Aorta (tissue), 5 donors: Measurements from ENCODE around the gene FITM1. TPM values are rescaled to one million over a fixed set of nuclear protein-coding genes. Genes with fewer than 3 reads are reported as not detected.

ENCODE experiments used
- ATAC-seq: fragments of 200-7000 bp; cut with Tn5 transposase; one replicate; pipeline ENCODE4 v1.9.1; 2022; ENCODE audit warnings: moderate library complexity; ENCODE audit not compliant: low FRiP score
- DNase-seq, 2 donors: peaks; one replicate each; pipeline ENCODE4 v3.0.0-alpha.2; 2020
- H3K27ac ChIP-seq, 2 donors: one replicate each; pipeline ENCODE4 v1.5.1; 2013; ENCODE audit warnings: low read length in 2 of 2, mild to moderate bottlenecking in 2 of 2, moderate library complexity in 2 of 2, control low read depth in 1 of 2, inconsistent platforms in 1 of 2, low read depth in 1 of 2
- H3K27me3 ChIP-seq, 2 donors: one replicate each; pipeline ENCODE4 v1.6.1; 2013; ENCODE audit warnings: control low read depth in 1 of 2, low read length in 1 of 2, mild to moderate bottlenecking in 1 of 2, moderate library complexity in 1 of 2; ENCODE audit not compliant: insufficient read depth in 2 of 2, control insufficient read depth in 1 of 2
- H3K36me3 ChIP-seq, 2 donors: one replicate each; pipeline ENCODE4 v1.6.1; 2013; ENCODE audit warnings: control low read depth in 1 of 2, low read length in 1 of 2, mild to moderate bottlenecking in 1 of 2; ENCODE audit not compliant: insufficient read depth in 2 of 2, control insufficient read depth in 1 of 2
- H3K4me1 ChIP-seq, 2 donors: one replicate each; pipeline ENCODE4 v1.6.1; 2013; ENCODE audit warnings: low read length in 2 of 2, control low read depth in 1 of 2, mild to moderate bottlenecking in 1 of 2, moderate library complexity in 1 of 2; ENCODE audit not compliant: insufficient read depth in 2 of 2, control insufficient read depth in 1 of 2
- H3K4me3 ChIP-seq, 2 donors: one replicate each; pipeline ENCODE4 v1.5.1; 2013; ENCODE audit warnings: low read length in 2 of 2, control low read depth in 1 of 2, mild to moderate bottlenecking in 1 of 2
- H3K9me3 ChIP-seq: one replicate; pipeline ENCODE4 v1.6.1; 2013; ENCODE audit warnings: mild to moderate bottlenecking, low read length; ENCODE audit not compliant: control insufficient read depth
- WGBS, 2 donors: extraction: QIAGEN DNeasy Blood & Tissue Kit; methylation state at CpG; one replicate each; pipeline ENCODE4 v1.1.7; 2013; 5-methylcytosine and 5-hydroxymethylcytosine counted together
- intact Hi-C, 2 donors: fragments of 100-400 bp; cut with DNase I; formaldehyde crosslinking; loops; one replicate each; pipeline versions ENCODE4 v1.14.2 to v1.15.0; 2022
- polyA plus RNA-seq, 2 donors: library from polyadenylated mRNA; stranded (reverse); fragments of 200-250 nt; gene quantifications; one replicate each; pipeline ENCODE4 v1.2.3, GENCODE V29; 2013
- total RNA-seq, 2 donors: library from RNA; stranded (reverse); fragmentation: NEBNext Ultra II Directional; extraction: Animal tissue kit (Norgen Biotek cat#: 25700); gene quantifications; one replicate each; pipeline ENCODE4 v1.2.1, GENCODE V29; 2021
- donor health status: healthy with polysubstance abuse.
- donor health status: Bipolar disorder and iron deficiency.
- donor health status: DM: no; HTN: no; CAD: no.
- donor health status: DM: no; HTN: no; CAD: no.
- donor health status: DM: yes; HTN: yes; CAD: no.

Gene FITM1
- total and polyA plus RNA-seq, 4 donors = 0.56 to 0.75 (median 0.71) TPM; not detected in 1

DNA sequence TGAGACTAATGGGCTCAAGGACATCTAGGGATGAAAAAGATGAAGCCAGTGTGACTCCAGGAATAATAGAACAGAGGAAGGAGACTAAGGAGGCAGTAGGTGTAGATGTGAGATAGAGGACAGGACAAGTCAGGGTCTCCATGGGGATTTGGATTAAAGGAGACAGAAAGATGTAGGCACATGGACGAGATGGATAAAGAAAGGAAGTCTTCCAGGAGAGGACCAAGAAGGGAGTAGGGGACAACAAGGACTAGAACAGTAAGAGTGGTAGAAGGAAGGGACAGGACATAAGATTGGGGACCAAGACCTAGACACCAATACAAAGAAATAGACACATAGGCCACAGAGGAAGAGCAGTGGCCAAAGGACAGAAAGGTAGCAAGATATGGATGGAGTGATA, 43.5 kb upstream of the FITM1 start:
- no peak for ATAC-seq
- Histone ChIP-seq H3K9me3 (no peaks in the 10 kb centered on the region), H3K4me1 (no peaks in the 10 kb centered on the region), H3K27me3 (no peaks in the 10 kb centered on the region), H3K4me3 (no peak overlapping the region), H3K36me3 (no peaks in the 10 kb centered on the region), H3K27ac (no peak overlapping the region)
- 92 to 94% methylated on average over 1 of the region's 1 CpG for WGBS, 2 donors
- no peak for DNase-seq
- intact Hi-C loops = no loop called here

- peak in 1 of 2 donors; percentile 24 for DNase-seq
- ATAC-seq = no peak
- intact Hi-C loops = no loop called here
- Histone ChIP-seq H3K4me1 (no peaks in the 10 kb centered on the region), H3K9me3 (no peaks in the 10 kb centered on the region), H3K27me3 (no peaks in the 10 kb centered on the region), H3K4me3 (no peak overlapping the region), H3K36me3 (no peaks in the 10 kb centered on the region), H3K27ac (no peak overlapping the region)
- WGBS, 2 donors = 85 to 93% methylated on average over 2 of the region's 2 CpGs
These were observed 42.4 kb upstream of the FITM1 start for GRCh38 chr14:24088095-24088494.

DNA sequence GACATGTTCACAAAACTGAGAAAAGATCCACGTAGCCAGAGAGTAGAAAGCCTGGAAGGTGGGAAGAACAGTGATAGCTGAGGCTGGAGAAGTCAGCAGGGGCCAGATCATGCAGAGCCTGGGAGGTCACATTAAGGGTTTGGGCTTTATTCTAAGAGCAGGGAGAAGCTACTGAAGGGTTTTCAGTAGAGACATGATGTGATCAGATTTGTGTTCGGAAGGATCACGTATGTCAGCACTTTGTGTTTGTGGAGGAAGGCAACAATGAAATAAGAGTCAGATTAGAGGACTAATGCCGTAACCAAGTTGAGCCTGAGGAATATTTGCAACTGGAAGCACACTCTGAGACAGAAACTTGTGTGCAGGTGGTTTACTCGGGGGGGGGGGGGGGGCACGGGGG, 40.6 kb upstream of the FITM1 start:
- H3K36me3 ChIP-seq = no peaks in the 10 kb centered on the region
- no peaks in the 10 kb centered on the region for H3K9me3 ChIP-seq
- no peaks in the 10 kb centered on the region for H3K27me3 ChIP-seq
- ATAC-seq (no peak), DNase-seq (no peak)
- H3K27ac ChIP-seq = no peak overlapping the region
- intact Hi-C loops = loop anchor here (1.0 to 5.0 kb wide), 3 partner anchors 31 to 78 kb away; no protein-coding TSS in a partner anchor
- 83 to 91% methylated on average over 5 to 6 of the region's 6 CpGs for WGBS, 2 donors
- no peaks in the 10 kb centered on the region for H3K4me1 ChIP-seq
- H3K4me3 ChIP-seq = no peak overlapping the region

DNA sequence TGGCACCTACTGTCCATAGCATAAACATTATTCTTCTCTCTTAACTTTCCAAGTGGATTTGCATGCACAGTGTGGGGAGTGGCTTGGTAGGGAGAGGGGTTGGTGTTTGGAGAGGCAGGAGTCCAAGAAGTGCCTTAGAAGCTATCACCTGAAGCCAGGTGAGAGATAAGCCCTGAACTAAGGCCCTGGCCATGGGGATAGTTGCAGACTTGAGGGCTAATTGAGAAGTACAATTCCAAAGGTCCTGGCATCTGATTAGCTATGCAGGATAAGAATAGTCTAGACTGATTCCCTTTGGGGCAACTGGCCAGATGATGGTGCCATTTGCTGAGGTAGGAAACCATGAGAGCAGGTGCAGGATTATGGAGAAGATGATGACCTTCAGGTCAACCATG, 38.4 kb upstream of the FITM1 start:
- Histone ChIP-seq H3K36me3 (no peaks in the 10 kb centered on the region), H3K27ac (no peak overlapping the region), H3K4me1 (no peaks in the 10 kb centered on the region), H3K4me3 (no peak overlapping the region), H3K9me3 (no peaks in the 10 kb centered on the region), H3K27me3 (no peaks in the 10 kb centered on the region)
- DNase-seq (peak in 1 of 2 donors; percentile 25), ATAC-seq (no peak)
- intact Hi-C loops = loop anchor here (5.0 kb wide), 1 partner anchor 80 kb away; no protein-coding TSS in a partner anchor

- Histone ChIP-seq H3K36me3 (no peaks in the 10 kb centered on the region), H3K4me3 (no peak overlapping the region), H3K27me3 (no peaks in the 10 kb centered on the region), H3K27ac (peak overlapping the region in 1 of 2 donors; percentile 8), H3K9me3 (no peaks in the 10 kb centered on the region), H3K4me1 (no peaks in the 10 kb centered on the region)
- 52 to 56% methylated on average over 4 of the region's 4 CpGs for WGBS, 2 donors
- DNase-seq = peak in 1 of 2 donors; percentile 61
- intact Hi-C loops = loop anchor here (5.0 kb wide), 1 partner anchor 80 kb away; no protein-coding TSS in a partner anchor
- ATAC-seq = no peak
These were observed 37.8 kb upstream of the FITM1 start for GRCh38 chr14:24092505-24093206.

GRCh38 chr14:24093207-24093900, 37.1 kb upstream of the FITM1 start:
- intact Hi-C loops = loop anchor here (5.0 kb wide), 1 partner anchor 81 kb away; no protein-coding TSS in a partner anchor
- H3K27me3 ChIP-seq = no peaks in the 10 kb centered on the region
- H3K4me1 ChIP-seq = no peaks in the 10 kb centered on the region
- H3K27ac ChIP-seq = peak overlapping the region in 1 of 2 donors; percentile 46
- H3K9me3 ChIP-seq = no peaks in the 10 kb centered on the region
- no peak overlapping the region for H3K4me3 ChIP-seq
- WGBS, 2 donors = 79 to 82% methylated on average over 19 of the region's 19 CpGs
- ATAC-seq = no peak
- DNase-seq = peak in 1 of 2 donors; percentile 61
- H3K36me3 ChIP-seq = no peaks in the 10 kb centered on the region

GRCh38 chr14:24093901-24094840, 36.3 kb upstream of the FITM1 start, which contains the start of gene PCK2:
PCK2 (plus strand) TSS chr14:24094311; CDS start chr14:24094406, 95 bp downstream.
- H3K36me3 ChIP-seq = no peaks in the 10 kb centered on the region
- intact Hi-C loops = loop anchor here (1.0 to 5.0 kb wide), 2 partner anchors 14 to 82 kb away; no protein-coding TSS in a partner anchor
- ATAC-seq = peak; percentile 95
- 1% methylated on average over 49 to 68 of the region's 68 CpGs for WGBS, 2 donors
- peak within 1 kb of the TSS; percentile 31 to 56 for H3K4me3 ChIP-seq
- H3K4me1 ChIP-seq = no peaks in the 10 kb centered on the region
- H3K27ac ChIP-seq = peak within 1 kb of the TSS in 1 of 2 donors; percentile 46
- peak; percentile 97 for DNase-seq
- no peaks in the 10 kb centered on the region for H3K27me3 ChIP-seq
- H3K9me3 ChIP-seq = no peaks in the 10 kb centered on the region

DNA sequence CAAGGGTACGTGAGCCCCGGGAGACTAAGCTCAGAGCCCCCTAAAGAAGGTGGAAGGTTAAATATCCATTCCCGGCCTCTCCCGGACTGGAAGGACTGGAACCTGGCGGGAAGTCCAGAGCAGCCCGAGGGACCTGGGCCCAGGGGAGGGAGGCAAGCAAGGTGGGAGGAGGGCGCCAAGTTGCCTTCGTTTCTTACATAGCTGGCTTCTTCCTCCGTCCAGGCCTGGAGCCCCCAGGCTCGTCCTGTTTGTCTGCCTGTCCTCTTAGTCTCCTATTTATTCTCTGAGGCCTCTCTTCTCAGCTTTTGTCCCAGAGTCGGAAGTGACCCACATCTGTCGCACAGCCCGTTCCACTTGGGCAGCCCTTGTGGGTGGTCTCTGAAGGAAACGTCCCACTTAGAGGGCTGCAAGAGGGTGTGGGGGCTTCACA, 35.6 kb upstream of the FITM1 start:
- no peaks in the 10 kb centered on the region for H3K9me3 ChIP-seq
- no peaks in the 10 kb centered on the region for H3K4me1 ChIP-seq
- H3K4me3 ChIP-seq = peak overlapping the region; percentile 31 to 56
- WGBS, 2 donors = 13 to 20% methylated on average over 14 of the region's 14 CpGs
- DNase-seq = peak in 1 of 2 donors; percentile 78
- H3K27me3 ChIP-seq = no peaks in the 10 kb centered on the region
- intact Hi-C loops = loop anchor here (1.0 to 5.0 kb wide), 2 partner anchors 13 to 83 kb away; no protein-coding TSS in a partner anchor
- peak overlapping the region in 1 of 2 donors; percentile 30 for H3K27ac ChIP-seq
- H3K36me3 ChIP-seq = no peaks in the 10 kb centered on the region
- no peak for ATAC-seq
